HG02884 (cell line): Measurements from ENCODE around the gene NXPH1.
"Not testable (repeated sequence)": the region's sequence is repeated elsewhere in the genome, so short reads cannot be mapped to it uniquely, and the experiment has no call there.

Experiments used
- ATAC-seq: cut with Tn5 transposase; IDR thresholded peaks from one replicate; pipeline ENCODE4 v1.9.1; 2021; ENCODE audit warnings: mild to moderate bottlenecking, moderate library complexity; ENCODE audit not compliant: unreplicated experiment

NXPH1 gene

DNA sequence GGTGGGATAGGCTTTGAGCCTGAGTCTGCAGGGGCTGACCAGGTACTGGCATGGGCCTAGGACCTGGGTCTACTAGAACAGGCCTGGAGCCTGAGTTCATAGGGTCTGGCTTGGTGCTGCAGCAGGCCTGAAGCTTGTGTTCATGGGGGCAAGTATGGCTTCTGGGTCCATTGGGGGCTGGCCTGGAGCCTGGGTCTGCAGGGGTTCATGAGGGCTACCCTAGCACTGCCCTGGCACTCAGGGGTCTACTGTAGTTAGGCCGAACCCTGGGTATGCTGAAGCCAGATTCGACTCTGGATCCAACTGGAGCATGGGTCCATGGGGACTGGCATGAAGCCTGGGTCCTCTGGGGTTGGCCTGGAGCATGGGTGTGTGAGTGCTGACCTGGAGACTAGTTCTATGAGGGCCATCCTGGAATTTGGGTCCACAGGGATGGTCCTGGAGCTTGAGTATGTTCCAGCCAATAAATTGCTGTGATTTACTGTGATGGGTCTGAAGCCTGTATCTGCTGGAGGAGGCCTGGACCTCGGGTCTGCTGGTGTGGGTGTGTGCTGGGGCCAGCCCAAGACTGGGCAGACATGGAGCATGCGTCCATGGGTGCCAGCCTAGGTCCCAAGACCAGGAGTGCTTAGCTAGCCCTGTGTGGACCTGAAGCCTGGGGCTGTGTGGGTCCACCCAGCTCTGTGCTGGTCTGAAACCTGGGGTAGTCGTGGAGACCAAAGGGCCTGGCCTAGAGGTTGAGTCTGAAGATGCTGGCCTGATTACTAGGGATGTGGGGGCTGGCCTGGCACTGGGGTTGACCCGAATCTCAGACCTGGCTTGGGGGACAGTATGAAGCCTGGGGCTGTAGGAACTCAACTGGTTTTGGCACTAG is 235.5 kb downstream of the NXPH1 start:
- no peak for ATAC-seq

DNA sequence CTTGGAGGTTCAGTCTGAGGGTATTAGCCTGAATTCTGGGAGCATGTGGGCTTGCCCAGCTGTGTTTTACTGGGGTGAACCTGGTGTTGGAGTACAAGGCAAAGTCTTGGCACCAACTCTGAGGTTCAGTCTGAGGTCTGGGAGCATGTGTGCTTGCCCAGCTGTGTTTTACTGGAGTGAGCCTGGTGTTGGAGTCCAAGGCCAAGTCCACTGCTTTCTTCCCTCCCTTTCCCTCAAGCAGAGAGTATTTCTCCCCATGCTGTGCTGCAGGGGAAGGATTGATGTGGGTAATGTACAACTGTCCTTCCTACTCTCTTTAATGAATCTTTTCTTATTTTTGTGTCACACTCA is 236.1 kb downstream of the NXPH1 start:
- no peak for ATAC-seq

DNA sequence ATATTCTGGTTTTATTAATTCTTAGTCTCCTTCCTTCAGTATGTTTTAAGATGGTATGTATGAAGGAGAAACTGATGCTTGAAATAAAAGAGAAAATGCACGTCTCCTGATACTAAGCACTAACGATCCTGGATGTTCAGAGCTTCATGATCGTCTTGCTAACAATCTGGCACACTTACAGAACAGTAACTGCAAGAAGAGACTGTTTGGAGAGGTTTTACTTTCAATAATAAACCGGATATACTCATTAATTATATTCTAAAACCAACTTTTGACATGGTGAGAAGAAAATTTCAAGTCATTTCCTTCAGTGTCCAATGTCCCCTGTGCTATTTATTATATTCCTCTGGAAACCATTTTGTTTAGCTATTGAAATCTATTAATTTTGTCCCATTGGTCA is 251.0 kb downstream of the NXPH1 start:
- no peak for ATAC-seq

DNA sequence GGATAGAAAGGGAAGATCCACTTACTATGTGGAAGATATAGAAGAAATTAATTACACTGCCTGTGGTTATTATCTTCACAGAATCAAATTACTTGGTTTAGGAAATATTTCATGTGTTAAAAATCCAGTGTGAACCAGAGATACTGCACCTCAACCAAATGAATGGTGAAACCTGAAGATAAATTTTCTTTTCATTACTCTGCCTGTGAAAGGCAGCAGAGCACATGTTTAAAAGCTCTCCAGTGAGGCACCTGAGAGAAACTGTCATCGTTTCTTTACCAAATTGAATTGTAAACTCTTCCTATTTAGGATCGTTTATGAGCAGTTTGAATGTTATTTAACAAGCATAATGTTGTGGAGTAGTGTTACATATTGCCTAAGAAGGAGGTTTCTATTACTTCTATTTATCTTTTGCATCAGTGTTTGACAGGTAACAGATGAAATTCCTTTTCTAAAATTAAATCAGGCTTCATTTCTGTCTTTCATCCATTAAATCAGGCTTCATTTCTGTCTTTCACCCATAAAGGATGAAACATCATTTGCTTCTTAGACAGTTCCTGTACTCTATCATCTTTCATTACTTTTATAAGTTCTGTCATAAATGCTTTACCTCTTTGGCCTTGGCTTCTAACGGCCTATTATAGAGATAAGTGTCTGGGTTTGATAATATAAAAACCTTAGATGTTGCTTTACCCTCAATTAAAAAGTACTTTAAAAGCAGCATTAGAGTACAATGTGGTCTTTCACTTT is 266.6 kb downstream of the NXPH1 start:
- no peak for ATAC-seq

DNA sequence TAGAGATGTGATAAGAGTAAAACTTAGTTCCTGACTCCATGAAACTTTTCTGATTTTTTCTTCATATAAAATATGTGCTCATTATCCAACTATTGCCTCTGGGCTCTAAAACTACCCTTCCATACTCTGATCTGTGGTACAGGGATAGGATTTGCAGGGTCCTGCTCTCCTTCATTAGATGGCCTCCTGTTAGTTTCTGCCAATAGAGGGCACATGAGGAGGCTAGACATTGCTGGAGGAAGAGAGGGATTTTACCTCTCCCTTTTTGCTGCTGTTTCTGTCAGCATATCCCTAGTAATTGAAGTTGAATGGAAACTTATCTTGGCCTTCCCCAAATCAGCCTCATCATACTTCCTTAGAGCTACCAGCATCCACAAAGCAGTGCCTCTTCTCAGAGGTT is 269.4 kb downstream of the NXPH1 start:
- ATAC-seq, result no peak

DNA sequence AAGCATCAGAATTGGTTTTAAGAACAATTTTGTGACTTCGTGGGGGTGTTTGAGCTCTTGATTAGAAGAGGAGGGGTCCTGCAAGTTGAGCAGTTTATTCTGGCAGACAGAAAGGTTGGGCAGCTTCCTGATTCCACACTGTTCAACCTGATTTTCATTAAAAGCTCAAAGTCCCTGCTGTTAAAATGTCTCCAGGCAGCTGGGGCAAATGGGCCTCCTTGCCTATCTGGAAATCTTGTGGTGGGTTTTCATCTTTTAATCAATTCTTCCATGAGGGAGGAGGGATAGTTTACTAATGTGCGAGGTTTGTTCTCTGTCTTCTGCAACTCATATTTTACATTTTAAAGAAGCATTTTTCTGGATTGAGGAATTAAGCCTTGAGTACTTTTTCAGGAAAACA is 276.7 kb downstream of the NXPH1 start:
- no peak for ATAC-seq

DNA sequence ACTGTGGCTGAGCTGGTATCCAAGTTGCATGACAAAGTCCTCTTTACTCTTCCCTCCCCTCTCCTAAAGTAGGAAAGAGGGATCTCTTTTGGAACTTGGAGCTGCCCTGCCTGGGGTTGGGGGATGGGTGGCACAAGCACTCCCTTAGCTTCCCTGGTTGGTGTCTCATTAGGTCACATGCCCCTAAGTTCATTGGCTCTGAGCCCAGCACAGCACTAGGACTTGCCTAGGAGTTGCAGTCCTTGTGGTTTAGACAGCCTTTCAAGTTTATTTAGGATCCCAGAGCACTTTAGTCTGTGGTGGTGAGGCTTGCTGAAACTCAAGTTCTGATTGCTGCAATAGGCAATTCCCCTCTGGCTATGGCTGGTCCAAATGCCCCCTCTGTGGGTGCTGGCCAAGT is 281.4 kb downstream of the NXPH1 start:
- ATAC-seq, result no peak

DNA sequence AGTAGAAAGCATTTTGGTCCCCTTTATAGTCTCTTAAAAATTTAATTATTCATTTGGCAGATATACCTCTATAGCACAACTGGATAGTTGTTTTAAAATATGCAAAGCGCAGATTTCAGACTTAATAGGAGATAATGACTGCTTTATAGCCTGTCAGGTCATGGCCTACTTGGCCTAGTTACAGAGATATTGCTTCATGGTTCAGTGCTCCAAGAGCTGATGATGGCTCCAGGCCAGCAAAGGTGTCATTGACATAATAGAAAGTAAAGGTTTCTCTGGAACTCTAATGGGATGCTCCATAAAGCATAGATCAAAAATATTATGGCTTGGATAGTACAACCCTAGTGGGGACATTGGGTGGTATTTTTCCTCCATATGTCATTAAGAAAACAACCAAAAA is 285.7 kb downstream of the NXPH1 start:
- ATAC-seq, result no peak

DNA sequence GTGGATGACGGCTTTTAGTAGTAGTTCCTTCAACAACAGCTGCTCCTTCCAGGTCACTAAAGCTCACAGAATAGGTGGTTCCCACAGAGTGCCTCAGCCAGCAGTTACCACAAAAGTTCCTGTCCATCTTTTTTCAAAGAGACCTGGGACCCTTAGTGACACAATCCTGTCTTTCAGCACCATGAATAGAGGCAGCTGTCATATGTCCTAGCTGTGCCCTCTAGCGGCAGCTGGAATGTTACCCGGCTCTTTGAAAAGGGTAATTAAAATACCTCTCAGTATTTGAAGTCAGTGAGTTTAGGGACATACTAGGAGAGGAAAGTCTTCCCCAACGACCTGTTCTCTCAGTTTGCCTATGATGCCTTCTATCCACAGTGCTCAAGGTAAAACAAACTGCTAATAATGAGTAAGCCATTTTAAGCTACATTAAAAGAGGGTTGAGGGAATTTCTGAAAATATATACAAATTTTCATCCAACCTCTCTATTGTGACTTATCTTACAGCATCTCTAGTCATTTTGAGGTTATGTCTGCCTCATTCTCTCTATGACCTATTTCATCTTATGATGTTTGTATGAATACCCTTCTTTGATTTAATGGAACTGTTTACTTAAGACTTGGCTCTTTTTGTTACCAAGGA is 290.8 kb downstream of the NXPH1 start:
- peak; percentile 91 for ATAC-seq

DNA sequence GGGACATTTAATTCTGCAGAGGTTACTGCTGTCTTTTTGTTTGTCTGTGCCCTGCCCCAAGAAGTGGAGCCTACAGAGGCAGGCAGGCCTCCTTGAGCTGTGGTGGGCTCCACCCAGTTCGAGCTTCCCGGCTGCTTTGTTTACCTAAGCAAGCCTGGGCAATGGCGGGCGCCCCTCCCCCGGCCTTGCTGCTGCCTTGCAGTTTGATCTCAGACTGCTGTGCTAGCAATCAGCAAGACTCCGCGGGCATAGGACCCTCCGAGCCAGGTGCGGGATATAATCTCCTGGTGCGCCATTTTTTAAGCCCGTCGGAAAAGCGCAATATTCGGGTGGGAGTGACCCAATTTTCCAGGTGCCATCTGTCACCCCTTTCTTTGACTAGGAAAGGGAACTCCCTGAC is 298.3 kb downstream of the NXPH1 start:
- ATAC-seq, result not testable (repeated sequence)

DNA sequence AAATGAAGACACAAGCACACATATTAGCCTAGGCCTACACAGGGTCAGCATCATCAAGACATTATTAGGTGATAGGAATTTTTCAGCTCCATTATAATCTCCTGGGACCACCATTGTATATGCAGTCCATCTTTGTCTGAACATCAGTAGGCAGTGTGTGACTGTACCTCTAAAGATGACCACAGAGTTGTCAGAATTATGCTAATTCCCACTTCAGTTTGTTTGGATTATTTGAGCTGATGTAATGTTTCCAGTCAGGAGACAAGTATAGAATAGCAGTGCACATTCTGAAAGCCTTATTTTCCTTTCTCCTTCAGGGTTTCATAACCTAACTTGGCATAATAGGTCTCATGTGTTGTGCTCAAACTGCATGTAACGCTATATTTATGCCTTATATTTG is 306.4 kb downstream of the NXPH1 start:
- ATAC-seq, result no peak

DNA sequence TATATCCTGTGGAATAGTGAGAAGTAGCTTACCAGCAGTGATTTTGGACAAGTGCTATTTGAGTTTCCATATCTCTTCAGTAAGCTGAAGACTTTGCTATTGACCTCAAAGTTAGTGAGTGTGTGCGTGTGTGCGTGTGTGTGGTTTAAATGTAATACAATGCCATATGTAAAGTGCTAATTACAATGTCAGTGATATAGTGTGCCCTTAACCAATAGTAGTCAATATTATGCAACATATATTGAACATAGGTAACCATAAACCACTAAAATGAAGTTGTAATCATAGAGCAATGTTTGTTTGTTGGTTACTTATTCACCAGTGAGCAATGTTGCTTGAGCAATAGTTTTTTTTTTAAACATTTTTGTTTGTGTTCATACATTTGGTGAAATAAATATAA is 309.4 kb downstream of the NXPH1 start:
- ATAC-seq, result no peak

DNA sequence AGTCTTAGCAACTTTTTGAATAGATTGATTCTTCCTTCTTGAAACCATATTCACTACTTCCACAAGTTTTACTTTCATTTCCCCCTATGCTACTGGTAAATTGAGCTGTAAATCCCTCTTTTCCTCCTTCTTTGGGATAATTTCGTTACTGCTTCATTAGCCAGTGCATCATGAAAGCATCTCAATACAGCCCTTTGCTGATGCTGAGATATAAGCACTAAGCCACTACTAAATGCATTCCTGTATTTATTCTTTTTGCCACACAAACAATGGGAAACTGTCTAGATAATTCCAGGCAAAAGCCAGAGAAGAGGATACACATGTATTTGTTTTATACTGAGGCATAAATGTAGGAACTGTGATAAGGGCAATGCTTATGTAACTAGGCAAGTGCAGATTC is 313.9 kb downstream of the NXPH1 start:
- no peak for ATAC-seq

DNA sequence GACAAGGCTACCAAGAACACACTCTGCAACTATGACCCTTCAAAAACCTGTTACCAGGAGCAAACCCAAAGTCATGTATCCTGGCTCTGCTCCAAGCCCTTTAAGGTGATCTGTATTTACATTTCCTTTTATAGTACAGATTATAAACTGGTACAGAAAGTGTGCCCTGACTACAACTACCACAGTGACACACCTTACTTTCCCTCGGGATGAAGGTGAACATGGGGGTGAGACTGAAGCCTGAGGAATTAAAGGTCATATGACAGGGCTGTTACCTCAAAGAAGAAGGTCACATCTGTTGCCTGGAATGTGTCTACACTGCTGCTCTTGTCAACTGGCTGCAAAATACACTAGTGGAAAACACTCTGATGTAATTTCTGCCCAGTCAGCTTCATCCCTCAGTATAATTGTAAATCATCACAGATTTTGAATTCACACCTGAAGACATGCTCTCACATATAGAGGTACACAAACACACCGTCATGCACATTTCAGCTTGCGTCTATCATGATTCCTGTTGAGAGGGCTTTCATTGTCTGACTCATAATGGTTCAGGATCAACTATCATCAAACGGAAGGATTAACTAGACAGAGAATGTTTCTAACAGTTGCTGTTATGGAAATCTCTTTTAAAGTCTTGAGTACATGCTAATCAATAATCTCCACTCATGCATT is 318.3 kb downstream of the NXPH1 start:
- ATAC-seq, result no peak

DNA sequence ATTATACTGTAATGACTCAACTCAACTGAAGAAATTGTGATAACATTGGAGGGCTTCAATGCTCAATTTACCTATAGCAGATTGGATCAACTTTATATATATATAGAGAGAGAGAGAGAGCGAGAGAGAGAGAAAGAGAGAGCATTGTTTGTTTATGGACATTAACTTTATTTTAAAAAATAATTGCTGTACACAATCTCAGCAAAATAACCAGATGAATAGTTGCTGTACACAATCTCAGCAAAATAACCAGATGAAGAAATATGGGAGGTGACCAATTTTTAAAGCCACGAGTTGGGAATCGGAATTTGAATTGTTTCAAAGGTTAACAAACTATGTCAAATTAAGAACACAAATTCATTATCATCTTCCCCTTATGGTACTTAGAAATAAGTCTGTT is 319.9 kb downstream of the NXPH1 start:
- no peak for ATAC-seq

DNA sequence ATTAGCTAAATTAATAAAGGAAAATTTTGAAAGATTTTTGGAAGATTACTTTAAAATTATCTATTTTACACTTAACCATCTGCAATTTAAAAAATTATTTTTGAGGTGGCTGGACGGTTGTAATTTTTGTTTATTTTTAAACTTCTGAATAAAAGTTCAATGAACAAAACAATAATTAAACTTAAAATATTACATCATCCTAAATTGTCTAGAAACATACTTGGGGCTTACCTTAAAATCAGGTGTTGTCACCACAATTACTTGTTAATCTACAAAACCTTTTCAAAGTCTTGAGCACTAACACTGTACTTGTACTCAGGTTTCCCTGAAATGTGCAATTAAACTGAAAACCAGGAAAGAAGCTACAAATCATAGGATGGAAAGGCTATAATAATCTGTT is 328.3 kb downstream of the NXPH1 start:
- no peak for ATAC-seq

DNA sequence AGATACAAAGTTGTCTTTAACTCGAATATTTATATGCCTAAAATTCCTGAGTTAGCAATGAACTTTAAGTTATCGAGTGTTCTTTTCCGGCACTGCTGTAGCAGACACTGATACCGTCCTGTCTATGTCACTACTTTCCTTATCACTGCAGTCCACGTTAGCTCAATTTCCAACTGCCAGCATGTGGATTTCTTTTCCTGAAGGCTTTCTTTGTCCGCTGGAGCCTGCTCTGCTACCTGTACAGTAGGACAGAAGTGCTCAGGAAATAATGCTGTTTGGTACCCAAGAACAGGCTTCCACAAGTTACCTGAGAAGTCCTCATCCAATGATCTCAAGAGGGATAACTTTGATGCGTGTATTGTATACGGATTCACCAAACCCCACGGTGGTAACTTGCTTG is 329.4 kb downstream of the NXPH1 start:
- ATAC-seq, result no peak

DNA sequence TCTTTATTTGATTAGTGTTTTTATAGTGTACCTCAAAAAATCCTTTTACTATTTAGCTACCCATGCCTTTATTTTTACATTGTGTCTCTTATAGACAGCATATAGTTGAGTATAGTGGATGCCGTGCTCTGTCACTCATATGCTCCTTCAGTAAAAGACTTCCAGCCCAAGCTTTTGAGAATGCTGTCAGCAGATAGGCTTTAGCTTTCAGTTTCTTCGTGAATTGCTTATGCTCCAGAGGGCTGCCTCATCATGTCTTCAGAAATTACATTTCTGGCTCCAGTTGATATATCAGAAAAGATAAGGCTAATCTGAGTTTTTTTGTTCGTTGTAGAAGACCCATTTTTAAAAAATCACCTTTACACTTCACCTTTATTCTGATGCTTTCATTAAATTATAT is 332.0 kb downstream of the NXPH1 start:
- ATAC-seq, result no peak

DNA sequence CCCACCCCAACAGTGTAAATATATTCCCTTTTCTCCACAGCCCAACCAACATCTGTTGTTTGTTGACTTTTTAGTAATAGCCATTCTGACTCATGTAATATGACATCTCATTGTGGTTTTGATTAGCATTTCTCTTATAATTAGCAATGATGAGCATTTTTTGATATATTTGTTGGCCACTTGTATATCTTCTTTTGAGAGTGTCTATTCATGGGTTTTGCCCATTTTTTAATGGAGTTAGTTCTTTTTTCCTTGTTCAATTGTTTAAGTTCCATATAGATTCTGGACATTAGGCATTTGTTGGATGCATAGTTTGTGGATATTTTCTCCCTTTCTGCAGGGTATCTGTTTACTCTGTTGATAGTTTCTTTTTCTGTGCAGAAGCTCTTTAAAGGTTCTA is 340.1 kb downstream of the NXPH1 start:
- no peak for ATAC-seq

DNA sequence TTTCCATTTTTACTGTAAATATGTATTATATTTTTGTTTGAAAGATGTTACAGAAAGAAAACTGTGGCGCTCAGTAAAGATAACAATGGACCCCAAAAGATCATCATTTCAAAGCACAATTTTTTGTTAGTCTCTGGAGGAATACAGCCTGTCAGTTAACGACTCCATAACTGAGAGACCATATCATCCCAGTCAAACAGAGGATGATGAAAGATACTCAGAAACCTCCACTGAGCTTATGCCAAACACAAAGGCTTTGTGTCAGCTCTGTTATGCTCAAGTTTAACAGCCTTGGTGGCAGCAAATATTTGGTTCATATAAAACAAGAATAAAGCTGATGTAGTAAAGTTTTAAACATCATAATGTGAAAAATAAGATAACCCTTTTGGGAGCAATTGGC is 345.1 kb downstream of the NXPH1 start:
- no peak for ATAC-seq

DNA sequence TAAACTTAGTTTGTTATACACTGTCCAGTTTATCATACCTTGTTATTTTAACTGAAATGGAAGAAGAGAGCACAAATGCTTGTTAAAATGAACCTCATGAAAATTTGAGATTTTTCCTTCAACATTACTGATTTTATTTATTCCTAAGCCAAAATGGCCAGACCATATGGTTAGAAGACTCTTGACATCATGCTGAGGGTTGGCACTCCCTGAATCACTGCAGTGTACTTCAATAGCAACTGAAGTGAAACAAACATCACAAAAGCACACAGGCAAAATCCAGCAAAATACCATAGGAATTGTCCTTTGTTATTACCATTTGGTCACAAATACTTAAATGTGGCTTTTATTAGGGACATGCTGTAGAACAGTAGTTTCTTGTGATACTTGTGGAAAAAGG is 347.8 kb downstream of the NXPH1 start:
- no peak for ATAC-seq
